Measurements from ENCODE around the gene SRC. TPM values are rescaled to one million over a fixed set of nuclear protein-coding genes. Genes with fewer than 3 reads are reported as not detected.

The SRC gene
- total and polyA plus RNA-seq, 10 donors: 7.0 to 68.0 (median 31.2) TPM

DNA sequence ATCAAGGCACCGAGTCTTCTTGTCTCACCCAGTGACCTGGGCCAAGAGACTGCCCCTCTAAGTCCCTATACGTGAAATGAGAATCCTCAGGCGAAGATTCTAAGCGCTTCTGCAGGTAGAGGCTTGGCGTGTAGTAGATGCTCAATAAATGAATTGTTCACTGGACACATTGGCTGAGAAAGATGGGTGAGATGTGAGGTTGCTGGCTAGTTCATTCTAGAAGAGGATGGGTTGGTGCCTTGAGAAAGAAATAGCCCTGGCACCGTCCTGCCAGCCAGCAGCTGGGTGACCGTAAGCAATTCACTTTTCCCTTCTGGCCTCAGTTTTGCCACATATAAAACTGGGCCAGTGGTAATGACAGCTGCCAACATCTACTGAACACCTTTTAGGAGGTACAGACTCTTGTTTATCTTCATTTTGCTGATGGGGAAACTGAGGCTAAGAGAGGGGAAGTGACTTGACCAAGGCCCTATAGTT is 1.4 kb downstream of the SRC start:
- TF ChIP-seq POLR2AphosphoS5 (IDR thresholded peaks at IDR 0.05) (no peak), POLR2A (IDR thresholded peaks at IDR 0.05) (no peak)
- TF ChIP-seq, protein P1, sequence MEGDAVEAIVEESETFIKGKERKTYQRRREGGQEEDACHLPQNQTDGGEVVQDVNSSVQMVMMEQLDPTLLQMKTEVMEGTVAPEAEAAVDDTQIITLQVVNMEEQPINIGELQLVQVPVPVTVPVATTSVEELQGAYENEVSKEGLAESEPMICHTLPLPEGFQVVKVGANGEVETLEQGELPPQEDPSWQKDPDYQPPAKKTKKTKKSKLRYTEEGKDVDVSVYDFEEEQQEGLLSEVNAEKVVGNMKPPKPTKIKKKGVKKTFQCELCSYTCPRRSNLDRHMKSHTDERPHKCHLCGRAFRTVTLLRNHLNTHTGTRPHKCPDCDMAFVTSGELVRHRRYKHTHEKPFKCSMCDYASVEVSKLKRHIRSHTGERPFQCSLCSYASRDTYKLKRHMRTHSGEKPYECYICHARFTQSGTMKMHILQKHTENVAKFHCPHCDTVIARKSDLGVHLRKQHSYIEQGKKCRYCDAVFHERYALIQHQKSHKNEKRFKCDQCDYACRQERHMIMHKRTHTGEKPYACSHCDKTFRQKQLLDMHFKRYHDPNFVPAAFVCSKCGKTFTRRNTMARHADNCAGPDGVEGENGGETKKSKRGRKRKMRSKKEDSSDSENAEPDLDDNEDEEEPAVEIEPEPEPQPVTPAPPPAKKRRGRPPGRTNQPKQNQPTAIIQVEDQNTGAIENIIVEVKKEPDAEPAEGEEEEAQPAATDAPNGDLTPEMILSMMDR (IDR thresholded peaks at IDR 0.05 in 8 of 11, conservative IDR thresholded peaks at IDR 0.05 in 3 of 11): no peak
- peak; percentile 18 for DNase-seq
- Histone ChIP-seq H3K27me3 (replicated peaks in 1 of 7) (peaks cover 0 to 23% (median 6%) of the 10 kb centered on the region in 7 donors), H3K27ac (peak overlapping the region in 6 of 8 donors; percentile 7 to 87 (median 76)), H3K4me1 (peaks cover 0 to 61% (median 33%) of the 10 kb centered on the region in 6 donors), H3K9me3 (no peaks in the 10 kb centered on the region), H3K36me3 (peaks cover 0 to 16% (median 0%) of the 10 kb centered on the region in 6 donors), H3K4me3 (peak overlapping the region in 4 of 8 donors; percentile 1 to 87 (median 58))
- WGBS, 5 donors: 87 to 98% (median 91%) methylated on average over 7 of the region's 7 CpGs
- intact Hi-C loops (cut with DNase I; ENCODE audit: low total_unique reads): no loop called here

DNA sequence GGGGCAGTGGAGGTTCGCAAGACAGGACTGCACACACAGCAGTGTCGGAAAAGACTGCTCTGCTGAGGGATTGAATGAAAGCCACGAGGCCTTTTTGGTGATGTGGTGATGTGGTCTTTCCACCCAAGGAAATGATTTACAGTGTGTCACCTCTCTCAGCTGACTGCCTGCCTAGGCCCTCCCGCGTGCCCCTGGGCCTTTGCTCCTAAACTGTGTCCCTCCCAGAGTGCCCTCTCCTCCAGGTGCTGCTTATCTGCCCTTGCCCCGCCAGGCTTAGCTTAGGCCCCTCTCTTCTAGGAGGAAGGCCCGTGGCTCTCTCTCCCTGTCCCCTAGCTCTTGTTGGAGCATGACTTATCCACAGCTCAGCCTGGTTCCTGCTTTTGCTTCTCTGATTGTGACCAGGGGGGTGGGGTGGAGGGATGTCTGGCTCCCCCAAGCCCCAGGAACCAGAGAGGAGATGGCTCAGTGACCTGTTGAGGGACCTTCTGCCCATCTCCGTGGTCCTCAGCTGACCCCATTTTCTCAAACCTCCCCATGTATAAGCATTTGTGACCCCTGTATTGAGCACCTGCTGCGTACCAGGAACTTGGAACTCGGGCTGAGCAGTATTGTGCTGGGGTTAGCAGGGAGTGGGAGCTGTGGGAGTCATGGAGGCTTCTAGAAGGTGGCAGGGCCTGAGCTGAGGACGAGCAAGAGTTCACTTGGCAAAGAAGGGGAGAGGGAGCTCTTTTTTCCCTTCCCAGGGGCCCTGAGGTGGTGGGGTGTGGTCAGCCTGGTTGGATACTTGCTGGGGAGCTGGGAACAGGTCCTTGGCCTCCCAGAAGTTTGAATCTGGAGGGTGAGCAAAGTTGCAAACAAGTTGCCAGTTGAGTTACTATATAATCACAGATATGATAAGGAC is 2.2 kb downstream of the SRC start:
- H3K27ac ChIP-seq: peak overlapping the region in 3 of 8 donors; percentile 26 to 87 (median 85)
- peak overlapping the region in 2 of 8 donors; percentile 1 to 87 for H3K4me3 ChIP-seq
- DNase-seq: peak; percentile 66
- TF ChIP-seq POLR2A (IDR thresholded peaks at IDR 0.05): no peak
- TF ChIP-seq, protein P1 (IDR thresholded peaks at IDR 0.05 in 8 of 11, conservative IDR thresholded peaks at IDR 0.05 in 3 of 11): no peak
- TF ChIP-seq POLR2AphosphoS5 (IDR thresholded peaks at IDR 0.05): no peak
- H3K36me3 ChIP-seq: peaks cover 0 to 19% (median 0%) of the 10 kb centered on the region in 6 donors
- H3K27me3 ChIP-seq (replicated peaks in 1 of 7): peaks cover 0 to 23% (median 6%) of the 10 kb centered on the region in 7 donors
- H3K4me1 ChIP-seq: peaks cover 0 to 61% (median 33%) of the 10 kb centered on the region in 6 donors
- no peaks in the 10 kb centered on the region for H3K9me3 ChIP-seq
- whole genome bisulfite sequencing, 5 donors: 68 to 81% (median 76%) methylated on average over 10 to 11 of the region's 11 CpGs
- intact Hi-C loops (cut with DNase I; ENCODE audit: low total_unique reads): no loop called here

- no peak overlapping the region for H3K4me3 ChIP-seq
- H3K4me1 ChIP-seq: peaks cover 0 to 62% (median 30%) of the 10 kb centered on the region in 6 donors
- TF ChIP-seq POLR2AphosphoS5 (IDR thresholded peaks at IDR 0.05) (no peak), POLR2A (IDR thresholded peaks at IDR 0.05) (no peak)
- DNase-seq: peak; percentile 56
- 80 to 95% (median 90%) methylated on average over 7 of the region's 7 CpGs for WGBS, 5 donors
- H3K27ac ChIP-seq: peak overlapping the region in 2 of 8 donors; percentile 85 to 87
- no peaks in the 10 kb centered on the region for H3K9me3 ChIP-seq
- intact Hi-C loops (cut with DNase I; ENCODE audit: low total_unique reads): no loop called here
- H3K36me3 ChIP-seq: peaks cover 0 to 19% (median 0%) of the 10 kb centered on the region in 6 donors
- peaks cover 0 to 23% (median 6%) of the 10 kb centered on the region in 7 donors for H3K27me3 ChIP-seq (replicated peaks in 1 of 7)
These were observed 3.0 kb downstream of the SRC start for GRCh38 chr20:37348792-37349516.
